ENCODE data around the gene DIS3L2. TPM values are rescaled to one million over a fixed set of nuclear protein-coding genes. Genes with fewer than 3 reads are reported as not detected.
A peak's percentile ranks its signal among the peaks of the same experiment; 100 is the strongest.

The DIS3L2 gene
- total and polyA plus RNA-seq, 2 of the 8 experiments (the other 6 are each of a cell fraction or from before 2014, with no cell fraction given) = 11.5 to 21.6 TPM

DNA sequence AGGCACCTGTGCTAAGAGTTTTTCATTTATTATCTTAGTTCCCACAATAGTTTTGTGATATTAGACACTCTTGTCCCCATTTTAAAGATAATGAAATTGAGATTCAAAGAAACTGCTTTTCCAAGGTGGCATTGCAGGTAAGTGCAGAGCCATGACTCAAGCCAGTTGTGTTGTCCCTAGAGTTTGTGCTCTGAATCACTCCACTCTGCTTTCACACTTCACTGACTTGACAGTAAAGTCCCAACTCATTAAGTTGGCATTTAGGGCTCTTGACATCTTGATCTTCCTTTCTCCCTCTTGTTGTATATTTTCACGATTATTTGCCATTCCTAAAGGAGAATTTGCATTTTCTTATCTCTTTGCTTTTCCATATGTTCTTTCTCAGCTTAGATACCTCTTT is 114.3 kb downstream of the DIS3L2 start:
- 88% methylated on average over 1 of the region's 1 CpG; no CpG with 5 or more reads in 1 of the 2 experiments for WGBS, 2 experiments (ENCODE audit: extremely low coverage in 1 of 2, insufficient coverage in 1 of 2, insufficient read length in 1 of 2, insufficient replicate concordance in 2 of 2, low coverage in 1 of 2, low lambda C conversion rate in 2 of 2, missing lambda C conversion rate in 1 of 2)
- Histone ChIP-seq H3K56ac (replicated peaks; ENCODE audit: insufficient read length, low read depth, low read length) (no peak overlapping the region), H2BK20ac (ENCODE audit: low read length) (no peak overlapping the region), H3K14ac (ENCODE audit: insufficient read length) (no peak overlapping the region), H3K4me1 (replicated peaks in 1 of 4; ENCODE audit: control insufficient read depth in 3 of 4, insufficient read depth in 4 of 4, low read length in 3 of 4) (peaks cover 0 to 3% (median 0%) of the 10 kb centered on the region in 4 experiments; a peak in 1 of 7 replicates), H3K4me3 (ENCODE audit: extremely low read depth in 1 of 4, insufficient read depth in 2 of 4, low read depth in 3 of 4, low read length in 4 of 4) (no peak overlapping the region), H3K27me3 (replicated peaks in 1 of 4; ENCODE audit: control insufficient read depth in 3 of 4, extremely low read depth in 1 of 4, insufficient read depth in 3 of 4, low read length in 3 of 4) (no peaks in the 10 kb centered on the region), H2BK5ac (ENCODE audit: low read depth, low read length) (no peak overlapping the region), H3K23me2 (ENCODE audit: low read depth, low read length) (no peaks in the 10 kb centered on the region; the same call in 1 of the 2 replicates), H4K20me1 (replicated peaks in 1 of 2; ENCODE audit: control insufficient read depth in 1 of 2, insufficient read depth in 2 of 2, low read length in 2 of 2) (peaks cover 0 to 2% of the 10 kb centered on the region in 2 experiments), H3K79me1 (ENCODE audit: low read depth, low read length) (no peaks in the 10 kb centered on the region), H2AK5ac (ENCODE audit: low read depth, low read length) (no peak overlapping the region), H3K9me3 (ENCODE audit: insufficient read depth in 2 of 2, low read depth in 1 of 2, low read length in 1 of 2) (no peaks in the 10 kb centered on the region), H4K8ac (ENCODE audit: extremely low read depth, insufficient read depth, low read length) (no peak overlapping the region), H2BK120ac (replicated peaks; ENCODE audit: low read depth, low read length) (no peak overlapping the region), H3K4ac (replicated peaks; ENCODE audit: insufficient read length, low read depth, low read length) (no peak overlapping the region), H2BK15ac (ENCODE audit: low read length) (no peak overlapping the region), H4K91ac (replicated peaks; ENCODE audit: insufficient read length, low read length) (no peak overlapping the region), H3K27ac (ENCODE audit: low read depth, low read length) (no peak overlapping the region), H3K36me3 (ENCODE audit: control insufficient read depth in 2 of 4, insufficient read depth in 4 of 4, low read length in 3 of 4) (no peaks in the 10 kb centered on the region), H4K5ac (ENCODE audit: insufficient read length, low read depth, low read length) (no peak overlapping the region), H3K9ac (replicated peaks in 1 of 4; ENCODE audit: extremely low read depth in 1 of 4, low read depth in 3 of 4, low read length in 3 of 4) (no peak overlapping the region), H3K79me2 (ENCODE audit: control insufficient read depth in 1 of 2, insufficient read depth in 2 of 2, low read length in 2 of 2) (no peaks in the 10 kb centered on the region), H3K4me2 (ENCODE audit: insufficient read depth in 1 of 2, low read depth in 2 of 2, low read length in 2 of 2) (no peak overlapping the region), H2AFZ (ENCODE audit: low read length) (no peak overlapping the region), H2BK12ac (ENCODE audit: low read depth, low read length) (no peak overlapping the region), H3K18ac (ENCODE audit: extremely low read depth, low read length) (no peak overlapping the region), H3K23ac (ENCODE audit: insufficient read length) (no peak overlapping the region)
- TF ChIP-seq CTBP2 (IDR thresholded peaks at IDR 0.05; ENCODE audit: borderline replicate concordance, insufficient read depth, insufficient read length, low read length) (no peak), HDAC2 (IDR thresholded peaks at IDR 0.05; ENCODE audit: borderline replicate concordance in 1 of 2, low read depth in 2 of 2, low read length in 2 of 2) (no peak), CREB1 (IDR thresholded peaks at IDR 0.05) (no peak), ATF3 (IDR thresholded peaks at IDR 0.05; ENCODE audit: insufficient read depth, low read depth, low read length) (no peak), SIN3A (conservative IDR thresholded peaks at IDR 0.05 in 1 of 2, IDR thresholded peaks at IDR 0.05 in 1 of 2; ENCODE audit: low read depth in 1 of 2, low read length in 2 of 2) (no peak), SIX5 (IDR thresholded peaks at IDR 0.05; ENCODE audit: low read depth, low read length) (no peak), TAF1 (IDR thresholded peaks at IDR 0.05; ENCODE audit: low read depth, low read length) (no peak), SUZ12 (IDR thresholded peaks at IDR 0.05; ENCODE audit: low read length) (no peak)
- peak; percentile 32 for FAIRE-seq
- CTCF ChIA-PET (ENCODE audit: partially characterized antibody) = interaction anchor here (0.6 kb wide), 2 partner anchors 68 to 494 kb away, joined by 3 read pairs; no protein-coding TSS in a partner anchor
- no peak for DNase-seq (ENCODE audit: low read depth in 1 of 2, low spot score in 2 of 2)
- POLR2A ChIA-PET (ENCODE audit: partially characterized antibody) = no interaction called here

All from H1 (cell line).